Lower leg skin (tissue), 4 donors: ENCODE results near the gene GNB1. TPM values are rescaled to one million over a fixed set of nuclear protein-coding genes. Genes with fewer than 3 reads are reported as not detected.

Source experiments
- DNase-seq, 2 donors: peaks; one replicate each; pipeline ENCODE4 v3.0.0-alpha.2; 2019; ENCODE audit warnings: low spot score in 2 of 2
- H3K4me3 ChIP-seq: fragments of 200-600 bp; sonication (generic); 2 replicates; pipeline ENCODE4 v1.5.1; 2017; ENCODE audit warnings: mild to moderate bottlenecking, low read depth; ENCODE audit not compliant: poor library complexity, severe bottlenecking
- CTCF ChIP-seq, 3 donors: fragments of 450-650 bp; IDR thresholded peaks; one replicate each; pipeline ENCODE4 v1.5.1; 2016; ENCODE audit warnings: antibody characterized with exemption in 3 of 3, mild to moderate bottlenecking in 3 of 3, moderate library complexity in 2 of 3
- POLR2A ChIP-seq, 2 donors: fragments of 450-650 bp; IDR thresholded peaks; one replicate each; pipeline ENCODE4 v1.6.1; 2016 to 2017; ENCODE audit warnings: antibody characterized with exemption in 2 of 2, mild to moderate bottlenecking in 1 of 2, moderate library complexity in 1 of 2
- WGBS, 2 donors: methylation state at CpG; one replicate each; pipeline ENCODE4 v1.1.5; 2018; 5-methylcytosine and 5-hydroxymethylcytosine counted together
- intact Hi-C: fragments of 100-400 bp; cut with DNase I; formaldehyde crosslinking; loops from one replicate; pipeline ENCODE4 v1.15.0; 2023; ENCODE audit warnings: low total_unique reads
- total RNA-seq, 4 donors: library from RNA; depleted of rRNA; stranded (reverse); fragments of >200 nt; gene quantifications; one replicate each; pipeline ENCODE4 v1.1.0, GENCODE V29; 2016

The GNB1 gene
- total RNA-seq, 4 donors from 2014 or later = 103 to 141 (median 123) TPM

GRCh38 chr1:1809489-1809888 lies 81.4 kb downstream of the GNB1 start:
- 88 to 94% methylated on average over 6 of the region's 6 CpGs for WGBS, 2 donors
- TF ChIP-seq POLR2A (IDR thresholded peaks at IDR 0.05) (no peak), CTCF (IDR thresholded peaks at IDR 0.05) (no peak)
- H3K4me3 ChIP-seq = no peak overlapping the region
- no peak for DNase-seq
- intact Hi-C loops = no loop called here

- no peak for DNase-seq
- no peak for TF ChIP-seq POLR2A (IDR thresholded peaks at IDR 0.05)
- no peak for TF ChIP-seq CTCF (IDR thresholded peaks at IDR 0.05)
- intact Hi-C loops = no loop called here
- 96% methylated on average over 10 of the region's 10 CpGs for WGBS, 2 donors
- H3K4me3 ChIP-seq = no peak overlapping the region
These were observed 82.7 kb downstream of the GNB1 start for GRCh38 chr1:1808206-1808605.

- intact Hi-C loops = no loop called here
- no peak overlapping the region for H3K4me3 ChIP-seq
- DNase-seq = no peak
- 71 to 80% methylated on average over 2 of the region's 2 CpGs for WGBS, 2 donors
- TF ChIP-seq POLR2A (IDR thresholded peaks at IDR 0.05) = no peak
These were observed 84.0 kb downstream of the GNB1 start for GRCh38 chr1:1806890-1807289.

GRCh38 chr1:1804301-1804700 lies 86.6 kb downstream of the GNB1 start:
- H3K4me3 ChIP-seq = no peak overlapping the region
- intact Hi-C loops = no loop called here
- TF ChIP-seq CTCF (IDR thresholded peaks at IDR 0.05) = no peak
- no peak for DNase-seq
- 97% methylated on average over 8 of the region's 8 CpGs for WGBS, 2 donors

GRCh38 chr1:1802871-1803270 lies 88.0 kb downstream of the GNB1 start:
- 100% methylated on average over 1 of the region's 1 CpG for WGBS, 2 donors
- intact Hi-C loops = no loop called here
- no peak for TF ChIP-seq POLR2A (IDR thresholded peaks at IDR 0.05)
- no peak for TF ChIP-seq CTCF (IDR thresholded peaks at IDR 0.05)
- H3K4me3 ChIP-seq = no peak overlapping the region
- no peak for DNase-seq

- WGBS, 2 donors = 89 to 90% methylated on average over 5 of the region's 5 CpGs
- intact Hi-C loops = no loop called here
- no peak for DNase-seq
- H3K4me3 ChIP-seq = no peak overlapping the region
- TF ChIP-seq POLR2A (IDR thresholded peaks at IDR 0.05) (no peak), CTCF (IDR thresholded peaks at IDR 0.05) (no peak)
These were observed 91.2 kb downstream of the GNB1 start for GRCh38 chr1:1799716-1800115.
